Putamen (tissue), 1 donor: ENCODE results near the gene AUTS2.

Experiments used
- DNase-seq: peaks from one replicate; pipeline ENCODE4 v3.0.0-alpha.2; 2016; ENCODE audit warnings: low spot score

The AUTS2 gene

DNA sequence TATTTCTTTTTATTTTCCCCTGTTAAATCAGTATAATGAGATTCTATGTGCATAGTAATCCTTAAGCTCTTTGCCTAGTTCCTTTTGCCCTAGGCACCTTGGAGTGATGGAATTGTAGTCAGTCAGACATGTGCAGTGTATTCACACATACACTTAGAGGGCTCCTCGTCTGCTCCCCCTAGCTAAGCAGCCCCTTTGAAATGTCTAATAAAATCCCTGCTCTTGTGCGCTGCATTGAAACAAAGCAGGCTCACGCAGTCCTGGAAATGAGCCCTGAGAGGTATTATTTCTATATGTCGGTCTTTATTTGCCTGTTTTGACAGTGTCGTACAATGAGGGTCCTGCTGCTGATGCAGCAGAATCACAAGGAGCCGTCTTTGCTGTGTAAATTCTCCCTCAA lies 258.7 kb downstream of the AUTS2 start:
- DNase-seq: no peak

DNA sequence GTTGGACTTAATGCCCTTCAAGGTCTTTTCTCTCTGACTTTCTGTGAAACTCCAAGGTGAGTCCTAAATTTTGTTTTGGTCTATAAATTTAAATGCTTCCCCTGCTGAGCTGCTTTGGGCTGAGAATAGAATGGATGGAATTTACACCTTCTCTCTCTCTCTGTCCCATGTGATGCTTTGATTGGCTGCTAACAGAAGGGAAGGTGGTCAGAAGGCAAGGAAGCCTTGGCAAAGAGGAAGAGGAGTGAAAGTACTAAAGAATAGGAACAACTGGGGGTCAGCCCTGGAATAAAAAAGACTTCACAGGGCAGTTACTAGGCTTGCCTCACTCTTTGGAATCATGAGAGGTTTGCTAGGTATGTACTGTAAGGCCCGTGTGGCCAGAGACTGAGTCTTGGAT lies 260.2 kb downstream of the AUTS2 start:
- no peak for DNase-seq

DNA sequence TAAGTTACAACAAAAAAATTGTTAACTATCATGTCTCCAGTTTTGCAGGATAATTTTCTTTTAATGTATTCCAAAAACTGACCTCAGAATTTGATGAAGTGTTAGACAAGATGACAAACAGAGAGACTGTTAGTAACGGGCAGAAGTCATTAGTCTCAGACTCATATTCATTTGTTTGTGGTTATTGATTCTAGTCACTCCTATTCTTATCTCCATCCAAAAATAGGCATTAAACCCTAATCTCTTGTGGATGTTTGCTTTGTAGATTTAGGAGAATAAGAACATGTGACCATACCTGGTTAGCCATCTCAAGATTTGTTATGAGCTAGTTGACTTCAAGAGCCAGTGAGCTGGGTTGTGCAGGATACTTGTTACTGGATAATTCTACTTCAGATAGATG lies 261.1 kb downstream of the AUTS2 start:
- DNase-seq: no peak

GRCh38 chr7:69860486-69860885 lies 262.2 kb downstream of the AUTS2 start:
- DNase-seq: no peak

DNA sequence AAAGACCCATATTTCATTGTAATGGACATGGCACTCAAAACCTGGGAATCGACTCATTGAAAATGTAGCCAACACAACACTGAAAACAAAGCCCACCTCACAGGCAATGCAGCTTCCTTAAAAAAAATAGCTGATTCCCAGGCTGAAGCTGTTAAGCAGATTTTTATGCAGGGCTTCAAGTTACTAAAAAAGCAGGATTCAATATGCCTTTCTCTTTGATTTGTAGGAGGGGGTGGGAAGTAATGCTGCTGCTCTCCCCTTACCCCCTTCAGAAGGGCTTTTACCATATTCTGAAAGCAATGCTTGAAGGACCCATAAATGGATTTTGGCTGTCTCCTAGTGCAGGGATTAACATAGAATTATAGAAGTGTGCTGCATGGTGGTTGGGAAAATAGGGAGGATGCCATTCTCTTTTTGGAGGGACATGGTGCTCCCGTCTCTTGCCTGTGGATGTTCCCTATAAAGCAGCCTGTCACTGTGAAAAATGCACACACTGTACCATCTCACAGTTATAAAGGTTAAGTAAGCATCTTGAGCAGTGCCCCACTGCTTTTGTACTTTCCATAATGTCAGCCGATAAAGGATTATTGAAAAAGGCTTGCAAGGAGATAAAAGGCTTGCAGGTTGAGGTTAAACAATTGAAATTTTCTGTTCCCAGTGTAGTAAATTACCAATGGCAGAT lies 262.8 kb downstream of the AUTS2 start:
- no peak for DNase-seq

DNA sequence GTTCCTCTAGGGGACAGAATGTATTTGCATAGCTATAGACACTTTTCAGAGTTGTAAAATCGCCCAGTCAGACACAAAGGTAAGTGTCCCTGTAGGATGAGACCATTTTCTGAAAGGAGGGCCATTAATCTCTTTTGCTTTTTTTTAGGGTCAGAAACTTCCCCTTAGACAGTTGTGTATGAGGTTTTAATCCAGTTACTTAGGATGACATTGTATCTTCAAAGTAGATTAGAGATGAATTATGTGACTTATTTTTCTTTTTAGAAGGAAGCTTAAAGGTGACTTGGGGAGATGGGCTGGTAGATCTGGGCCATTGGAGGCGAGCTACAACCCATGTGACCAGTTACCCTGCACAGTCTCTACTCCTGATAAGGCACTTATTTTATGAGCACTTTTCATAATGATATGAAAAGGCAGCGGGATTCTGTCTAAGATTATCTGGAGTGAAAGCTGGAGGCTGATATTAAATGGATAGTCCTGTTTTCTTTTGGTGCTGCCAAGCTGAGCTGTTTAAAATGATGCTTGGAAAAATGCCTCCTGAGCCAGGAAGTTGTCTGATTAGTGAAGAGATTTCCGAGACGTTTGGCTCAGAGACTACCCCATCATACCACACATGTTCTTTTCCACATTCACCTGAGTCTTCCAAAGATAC lies 264.3 kb downstream of the AUTS2 start:
- DNase-seq: no peak

GRCh38 chr7:69864274-69864673 lies 266.0 kb downstream of the AUTS2 start:
- DNase-seq: no peak

DNA sequence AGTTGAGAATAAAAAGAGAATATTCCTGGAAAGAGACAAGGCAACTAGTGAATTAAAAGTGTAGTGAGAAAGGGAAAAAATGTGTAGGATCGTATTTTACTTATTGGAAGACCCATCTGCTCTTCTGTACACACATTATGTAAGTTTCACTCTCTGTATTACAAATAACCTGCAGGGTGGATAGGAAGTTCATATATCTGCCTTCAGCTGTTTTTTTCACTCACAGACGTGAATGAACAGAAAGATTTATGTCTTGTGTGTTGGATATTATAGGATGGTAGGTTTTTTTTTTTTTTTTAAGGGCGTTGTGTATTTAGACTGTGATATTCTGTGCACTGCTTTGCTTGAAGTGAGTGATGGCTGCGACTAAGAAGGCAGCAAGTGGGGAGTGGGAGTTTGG lies 266.5 kb downstream of the AUTS2 start:
- no peak for DNase-seq

DNA sequence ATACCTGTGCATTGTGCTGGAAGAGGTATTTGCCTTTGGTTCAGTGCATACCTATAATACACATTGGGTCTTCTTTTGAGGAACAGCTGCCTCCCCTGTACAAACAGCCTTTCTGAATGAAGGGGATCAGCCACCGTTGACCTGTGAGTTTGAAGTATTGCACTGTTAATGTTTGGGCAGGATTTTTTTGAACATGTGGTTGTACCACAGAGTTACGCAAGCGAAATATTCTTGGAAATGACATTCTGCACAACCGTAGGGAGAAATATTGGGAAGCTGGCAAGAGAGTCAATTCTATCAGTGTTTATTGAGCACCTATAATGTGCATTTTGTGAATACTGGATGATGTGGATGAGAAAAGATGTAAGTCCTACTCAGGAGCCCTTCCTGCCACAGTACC lies 270.6 kb downstream of the AUTS2 start:
- DNase-seq: no peak

GRCh38 chr7:69871213-69871885 lies 273.1 kb downstream of the AUTS2 start:
- no peak for DNase-seq

DNA sequence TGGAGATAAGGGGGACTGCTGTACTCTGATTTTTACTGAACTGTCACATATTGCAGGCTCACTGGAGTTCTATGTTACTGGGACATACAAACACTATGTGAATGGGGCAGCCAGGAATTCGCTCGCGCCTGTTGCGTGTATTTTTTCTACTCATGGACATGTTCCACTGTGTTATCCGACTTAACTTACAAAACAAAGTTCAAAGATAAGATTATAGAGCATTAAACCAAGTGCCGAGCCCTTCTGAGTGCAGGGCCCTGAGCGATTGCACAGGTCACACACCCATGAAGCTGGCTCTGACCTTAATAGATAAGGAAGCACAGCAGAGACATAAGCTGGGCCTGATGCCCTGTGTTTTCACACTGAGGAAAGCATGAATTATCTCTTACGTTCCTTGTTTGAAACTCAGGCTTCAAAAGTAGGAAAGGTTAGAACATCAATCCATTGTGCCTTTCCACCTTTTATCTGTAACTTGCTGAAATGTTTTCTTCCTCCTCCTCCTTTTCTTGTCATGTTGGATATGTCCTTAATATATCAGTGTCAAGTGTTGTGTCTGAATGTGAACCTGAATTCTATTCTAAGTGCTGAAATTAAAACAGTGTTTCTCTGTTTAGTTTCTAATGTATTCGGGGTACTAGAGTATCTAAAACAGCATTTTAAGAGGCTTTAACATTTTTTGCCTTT lies 273.8 kb downstream of the AUTS2 start:
- no peak for DNase-seq

- peak; percentile 21 for DNase-seq
Observed at GRCh38 chr7:69873512-69873911, 275.2 kb downstream of the AUTS2 start.

GRCh38 chr7:69878015-69878414 lies 279.7 kb downstream of the AUTS2 start:
- DNase-seq: no peak

DNA sequence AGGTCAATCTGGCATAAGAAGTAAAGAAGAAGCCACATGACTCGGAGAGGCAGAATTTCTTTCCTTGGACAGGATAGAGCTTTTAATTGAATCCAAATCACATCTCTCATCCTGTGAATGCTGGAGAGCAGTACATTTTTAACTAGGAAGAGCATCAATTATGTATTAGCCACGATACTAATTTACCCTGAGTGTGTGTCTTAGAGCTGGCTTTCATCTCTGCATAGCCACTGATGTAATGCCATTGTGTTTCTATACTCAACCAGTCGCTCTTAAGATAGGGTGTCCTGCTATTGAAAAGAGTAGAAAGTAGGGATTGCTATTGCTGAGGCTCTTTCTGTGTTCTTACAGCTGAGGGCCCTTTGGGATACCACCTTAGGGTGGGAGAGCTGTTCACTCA lies 280.3 kb downstream of the AUTS2 start:
- DNase-seq: no peak

DNA sequence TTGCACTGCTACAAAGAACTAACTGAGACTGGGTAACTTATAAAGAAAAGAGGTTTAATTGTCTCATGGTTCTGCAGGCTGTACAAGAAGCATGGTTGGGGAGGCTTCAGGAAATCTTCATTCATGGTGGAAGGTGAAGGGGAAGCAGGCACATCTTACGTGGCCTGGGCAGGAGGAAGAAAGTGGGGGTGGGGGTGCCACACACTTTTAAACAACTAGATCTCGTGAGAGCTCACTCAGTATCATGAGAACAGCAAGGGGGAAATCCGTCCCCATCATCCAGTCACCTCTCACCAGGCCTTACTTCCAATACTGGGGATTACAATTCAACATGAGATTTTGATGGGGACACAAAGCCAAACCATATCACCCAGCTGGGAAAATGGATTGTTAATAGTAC lies 281.7 kb downstream of the AUTS2 start:
- DNase-seq: no peak

DNA sequence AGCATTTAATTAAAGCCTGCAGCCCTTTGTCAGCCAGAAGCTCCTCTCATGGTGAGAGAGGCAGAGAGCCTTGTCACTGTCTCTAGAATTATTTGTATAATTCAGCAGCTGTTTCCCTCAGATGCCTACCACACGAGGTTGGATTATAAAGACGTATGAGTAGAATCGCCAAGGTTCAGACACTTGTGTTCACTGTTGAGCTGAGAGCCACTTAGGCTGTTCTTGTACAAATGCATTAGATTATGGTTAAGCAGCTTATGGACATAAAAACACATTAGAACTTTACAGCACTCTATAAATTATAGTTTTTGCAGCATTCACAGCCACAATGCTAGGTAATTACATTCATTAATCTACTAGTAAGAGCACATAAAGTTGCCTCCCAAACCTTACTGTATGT lies 282.6 kb downstream of the AUTS2 start:
- DNase-seq: no peak

DNA sequence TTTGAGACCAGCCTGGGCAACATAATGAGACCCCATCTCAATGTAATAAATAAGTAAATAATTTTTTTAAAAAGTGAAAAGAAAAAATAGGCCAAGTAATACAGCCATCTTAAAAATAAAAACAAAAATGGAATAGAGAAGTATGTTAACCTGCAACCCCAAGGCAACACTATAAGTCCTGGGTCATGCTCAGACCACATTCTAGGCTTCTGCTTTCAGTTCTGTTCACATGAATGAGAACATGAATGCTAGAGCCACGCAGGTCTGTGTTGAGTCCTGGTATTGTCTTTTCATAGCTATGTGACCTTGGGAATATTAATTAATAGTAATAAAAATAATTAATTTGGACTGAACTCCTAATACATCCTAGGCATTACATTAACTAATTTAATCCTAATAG lies 284.0 kb downstream of the AUTS2 start:
- no peak for DNase-seq

GRCh38 chr7:69883399-69883891 lies 285.2 kb downstream of the AUTS2 start:
- DNase-seq: no peak

DNA sequence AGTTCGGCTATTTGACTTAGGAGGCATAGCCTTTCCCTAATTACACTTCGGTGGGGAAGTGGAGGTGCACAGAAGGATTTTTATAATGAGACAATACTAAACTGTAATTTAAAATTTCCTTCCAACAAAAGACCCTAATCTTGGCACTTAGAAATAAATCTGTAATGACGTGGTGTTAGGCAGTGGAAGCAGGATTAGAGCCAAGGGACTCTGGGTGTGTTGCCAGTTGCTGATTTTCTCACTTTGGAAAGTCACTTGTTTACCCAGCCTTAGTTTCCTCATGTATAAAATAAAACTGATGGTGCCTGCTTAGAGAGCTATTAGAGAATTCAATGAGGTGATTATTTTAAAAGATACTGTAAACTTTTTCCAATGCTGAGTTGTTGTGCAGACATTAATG lies 287.2 kb downstream of the AUTS2 start:
- DNase-seq: no peak

DNA sequence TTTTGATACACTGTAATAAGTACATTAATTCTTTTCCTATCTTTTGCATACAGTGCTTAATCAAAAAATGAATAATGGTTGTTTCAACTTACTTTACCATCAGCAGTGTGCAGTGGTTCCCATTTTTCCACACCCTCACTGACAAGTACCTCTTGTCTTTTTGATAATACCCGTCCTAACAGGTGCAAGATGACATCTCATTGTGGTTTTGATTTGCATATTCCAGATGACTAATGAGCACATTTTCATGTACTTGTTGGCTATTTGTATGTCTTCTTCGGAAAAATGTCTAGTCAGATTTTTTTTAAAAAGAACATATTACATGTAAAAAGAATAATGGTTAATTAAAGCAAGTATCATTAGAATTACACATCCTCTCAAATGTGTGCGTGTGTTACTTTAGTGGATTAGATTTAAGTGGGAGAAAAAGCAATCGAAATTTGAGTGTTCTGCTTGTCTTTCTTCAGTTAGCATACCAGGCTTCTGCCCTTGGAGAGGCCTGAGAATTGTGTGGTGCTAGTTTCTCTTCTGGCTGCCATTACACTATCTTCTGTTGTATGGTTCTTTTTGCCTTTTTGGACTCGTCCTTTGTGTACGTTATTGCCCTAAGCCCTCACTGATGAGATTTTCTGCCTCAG lies 291.2 kb downstream of the AUTS2 start:
- no peak for DNase-seq

GRCh38 chr7:69889976-69890351 lies 291.7 kb downstream of the AUTS2 start:
- no peak for DNase-seq

GRCh38 chr7:69892790-69893189 lies 294.5 kb downstream of the AUTS2 start:
- DNase-seq: no peak
